Endothelial cell of umbilical vein (primary cell): Measurements from ENCODE around the gene PIM1. TPM values are rescaled to one million over a fixed set of nuclear protein-coding genes. Genes with fewer than 3 reads are reported as not detected.

ENCODE experiments used
- BruUV-seq: library from RNA; stranded (reverse); fragments of 400-500 nt; replicated peaks from 2 replicates; lab custom pipeline; 2021; lab: Mats Ljungman, UMichigan
- CTCF ChIA-PET: fragments of 300-600, 350-600 bp; sonication (Branson Sonifier 250); formaldehyde crosslinking; loops from one replicate; lab custom pipeline; 2021; ENCODE audit warnings: antibody characterized with exemption, inconsistent platforms; lab: Charles Lee
- POLR2A ChIA-PET: fragments of 300-600, 350-600 bp; sonication (Branson Sonifier 250); formaldehyde crosslinking; loops from one replicate; lab custom pipeline; 2021; ENCODE audit warnings: antibody characterized with exemption, inconsistent platforms; lab: Charles Lee
- DNase-seq: peaks from one replicate; pipeline ENCODE4 v3.0.0-alpha.2; 2011; ENCODE audit warnings: low read depth, low spot score
- FAIRE-seq: peaks from 2 replicates; lab custom pipeline; 2011; peaks lifted over from hg19 to GRCh38; lab: Jason Lieb, UNC
- H2AFZ ChIP-seq: 2 replicates; pipeline ENCODE4 v1.6.0; 2012; ENCODE audit warnings: low read depth, low read length, control low read depth, inconsistent platforms
- H3K27ac ChIP-seq: 2 replicates; pipeline ENCODE4 v1.5.1; 2011; ENCODE audit warnings: low read depth, mild to moderate bottlenecking, control low read depth, low read length, moderate library complexity; ENCODE audit not compliant: insufficient read depth
- H3K27me3 ChIP-seq, 2 experiments: 2 replicates each; pipeline versions ENCODE4 v1.6.0 to v1.6.1; 2011; ENCODE audit warnings: low read length in 2 of 2, mixed read lengths in 1 of 2; ENCODE audit not compliant: control insufficient read depth in 2 of 2, insufficient read depth in 2 of 2
- H3K36me3 ChIP-seq, 2 experiments: 2 replicates in 1 of 2; 3 replicates in 1 of 2; pipeline ENCODE4 v1.5.1; 2011; ENCODE audit warnings: low read length in 2 of 2, mild to moderate bottlenecking in 1 of 2, moderate library complexity in 1 of 2; ENCODE audit not compliant: control insufficient read depth in 2 of 2, insufficient read depth in 2 of 2; ENCODE audit errors: extremely low read depth in 1 of 2
- H3K4me1 ChIP-seq: 3 replicates; pipeline ENCODE4 v1.5.1; 2011; ENCODE audit warnings: mild to moderate bottlenecking, low read length; ENCODE audit not compliant: control insufficient read depth, insufficient read depth; ENCODE audit errors: extremely low read depth
- H3K4me2 ChIP-seq: 2 replicates; pipeline ENCODE4 v1.6.1; 2011; ENCODE audit warnings: low read length, control low read depth, mixed read lengths; ENCODE audit not compliant: insufficient read depth
- H3K4me3 ChIP-seq, 3 experiments: fragments of 200-600 bp in 1 of 3; sonication (generic), shearing (Covaris generic) in 1 of 3; replicated peaks in 1 of 3; 2 replicates each; pipeline ENCODE4 v1.5.1; 2011 to 2016; ENCODE audit warnings: control low read depth in 3 of 3, low read length in 3 of 3, mild to moderate bottlenecking in 2 of 3, inconsistent platforms in 1 of 3, low read depth in 1 of 3, moderate library complexity in 1 of 3; ENCODE audit not compliant: insufficient read depth in 1 of 3
- H3K79me2 ChIP-seq: 2 replicates; pipeline ENCODE4 v1.6.0; 2012; ENCODE audit warnings: low read length, inconsistent platforms; ENCODE audit not compliant: control insufficient read depth, insufficient read depth
- H3K9ac ChIP-seq: replicated peaks from 2 replicates; pipeline ENCODE3; 2011; ENCODE audit warnings: low read length, control low read depth; ENCODE audit not compliant: insufficient read depth; ENCODE audit errors: extremely low read depth
- H3K9me1 ChIP-seq: replicated peaks from 3 replicates; pipeline ENCODE4 v1.6.0; 2011; ENCODE audit warnings: mild to moderate bottlenecking, low read length; ENCODE audit not compliant: control insufficient read depth, insufficient read depth; ENCODE audit errors: extremely low read depth
- H3K9me3 ChIP-seq: replicated peaks from 2 replicates; pipeline ENCODE4 v1.5.1; 2012; ENCODE audit warnings: low read length, inconsistent platforms; ENCODE audit not compliant: control insufficient read depth, insufficient read depth
- H4K20me1 ChIP-seq: replicated peaks from 2 replicates; pipeline ENCODE3; 2011; ENCODE audit warnings: mild to moderate bottlenecking, low read length; ENCODE audit not compliant: control insufficient read depth, insufficient read depth; ENCODE audit errors: extremely low read depth
- CTCF ChIP-seq, 2 donors: IDR thresholded peaks; 1 replicate in 1 of 2; 2 replicates in 1 of 2; pipeline ENCODE4 v1.5.1; 2011; ENCODE audit warnings: low read length in 2 of 2, mild to moderate bottlenecking in 2 of 2, moderate library complexity in 2 of 2, control low read depth in 1 of 2, inconsistent platforms in 1 of 2, low read depth in 1 of 2; ENCODE audit not compliant: insufficient read depth in 1 of 2; ENCODE audit errors: extremely low read depth in 1 of 2
- EZH2 ChIP-seq: IDR thresholded peaks from 2 replicates; pipeline ENCODE4 v1.6.1; 2012; ENCODE audit warnings: borderline replicate concordance, low read depth, mild to moderate bottlenecking, moderate library complexity, low read length, inconsistent platforms; ENCODE audit not compliant: severe bottlenecking
- FOS ChIP-seq: IDR thresholded peaks from 2 replicates; pipeline ENCODE4 v1.6.1; 2011; ENCODE audit warnings: mild to moderate bottlenecking, low read length, moderate library complexity, borderline replicate concordance; ENCODE audit not compliant: insufficient read depth
- GATA2 ChIP-seq: IDR thresholded peaks from 2 replicates; pipeline ENCODE4 v1.7.0; 2011; ENCODE audit warnings: low read depth, mild to moderate bottlenecking, moderate library complexity, mixed read lengths, low read length; ENCODE audit not compliant: insufficient read length, insufficient read depth
- JUN ChIP-seq: IDR thresholded peaks from 2 replicates; pipeline ENCODE4 v1.6.1; 2011; ENCODE audit warnings: borderline replicate concordance, low read depth; ENCODE audit not compliant: insufficient read length, insufficient read depth
- MAX ChIP-seq: IDR thresholded peaks from 2 replicates; pipeline ENCODE4 v1.6.1; 2011; ENCODE audit not compliant: insufficient read depth, insufficient read length
- MYC ChIP-seq: IDR thresholded peaks from one replicate; pipeline ENCODE4 v1.6.1; 2011; ENCODE audit warnings: mild to moderate bottlenecking, low read depth, low read length
- POLR2A ChIP-seq: IDR thresholded peaks from 2 replicates; pipeline ENCODE4 v1.6.1; 2012; ENCODE audit warnings: low read depth, mild to moderate bottlenecking, control low read depth, low read length
- POLR2AphosphoS5 ChIP-seq: IDR thresholded peaks from 2 replicates; pipeline ENCODE4 v1.6.1; 2012; ENCODE audit warnings: low read depth, mild to moderate bottlenecking, control low read depth, low read length, moderate library complexity; ENCODE audit not compliant: insufficient read depth
- dilution Hi-C: fragments of 300-500 bp; cut with MboI; formaldehyde crosslinking; loops from one replicate; pipeline ENCODE4 v1.15.0; 2019; ENCODE audit warnings: low sequenced_read_pairs; ENCODE audit not compliant: extremely low pct_ligation_motif_present
- intact Hi-C: fragments of 100-400 bp; cut with micrococcal nuclease; formaldehyde crosslinking; loops from one replicate; pipeline ENCODE4 v1.10.0; 2022
- polyA plus RNA-seq, 4 experiments: library from polyadenylated mRNA; depleted of rRNA in 3 of 4; stranded (reverse) in 3 of 4; unstranded in 1 of 4; fragments of >200 nt; gene quantifications; 2 replicates each; pipeline versions ENCODE4 v1.2.1 to v1.2.3, GENCODE V29; 2011 to 2012; ENCODE audit warnings: missing spikeins in 1 of 4
- total RNA-seq: library from RNA; stranded (reverse); gene quantifications from 2 replicates; pipeline ENCODE4 v1.2.3, GENCODE V29; 2021

PIM1 gene
- total and polyA plus RNA-seq, 2 donors (not counting 3 experiments of a cell fraction or from before 2014, with no cell fraction given) = 9.2 to 11.3 TPM

- dilution Hi-C loops = no loop called here
- ChIA-PET CTCF (no interaction called here), POLR2A (no interaction called here)
- DNase-seq (no peak), FAIRE-seq (peak; percentile 24)
- Histone ChIP-seq H3K4me2 (no peak overlapping the region), H3K79me2 (no peaks in the 10 kb centered on the region), H3K27me3 (no peaks in the 10 kb centered on the region), H3K4me1 (peaks cover 7% of the 10 kb centered on the region), H3K9ac (no peak overlapping the region), H3K27ac (no peak overlapping the region), H3K9me3 (no peaks in the 10 kb centered on the region), H2AFZ (no peak overlapping the region), H3K36me3 (no peaks in the 10 kb centered on the region), H3K9me1 (no peaks in the 10 kb centered on the region), H4K20me1 (no peaks in the 10 kb centered on the region), H3K4me3 (no peak overlapping the region)
- TF ChIP-seq POLR2AphosphoS5 (no peak), MYC (no peak), MAX (no peak), EZH2 (no peak), FOS (no peak)
- intact Hi-C loops = no loop called here
- no TSS peak for BruUV-seq
These were observed 48.6 kb downstream of the PIM1 start for GRCh38 chr6:37218511-37218910.

GRCh38 chr6:37221585-37222124, 51.7 kb downstream of the PIM1 start:
- Histone ChIP-seq H3K9ac (peak overlapping the region; percentile 8), H3K4me3 (no peak overlapping the region), H4K20me1 (no peaks in the 10 kb centered on the region), H2AFZ (peak overlapping the region; percentile 77), H3K4me2 (peak overlapping the region; percentile 57), H3K27me3 (no peaks in the 10 kb centered on the region), H3K36me3 (no peaks in the 10 kb centered on the region), H3K4me1 (peaks cover 7% of the 10 kb centered on the region), H3K9me3 (no peaks in the 10 kb centered on the region), H3K27ac (no peak overlapping the region), H3K79me2 (no peaks in the 10 kb centered on the region), H3K9me1 (no peaks in the 10 kb centered on the region)
- dilution Hi-C loops = no loop called here
- POLR2A ChIA-PET = no interaction called here
- TF ChIP-seq MYC = no peak
- TF ChIP-seq POLR2A = no peak
- TF ChIP-seq EZH2 = no peak
- no peak for TF ChIP-seq MAX
- no peak for TF ChIP-seq POLR2AphosphoS5
- TF ChIP-seq FOS = no peak
- no peak for TF ChIP-seq GATA2
- TF ChIP-seq JUN = no peak
- TF ChIP-seq CTCF (IDR thresholded peaks at IDR 0.05; ENCODE audit: extremely low read depth in 1 of 2, insufficient read depth in 1 of 2, low read depth in 1 of 2, low read length in 2 of 2) = no peak
- no TSS peak for BruUV-seq
- FAIRE-seq (no peak), DNase-seq (no peak)
- intact Hi-C loops = loop anchor here (2.0 kb wide), 3 partner anchors 19 to 93 kb away; partner anchors contain the start of gene TMEM217
- CTCF ChIA-PET = interaction anchor here (1.5 to 1.7 kb wide), 2 partner anchors 8 to 192 kb away, joined by 3 to 4 read pairs; no protein-coding TSS in a partner anchor
